ENCODE results near the gene KRT27.
"Not testable (repeated sequence)": the region's sequence is repeated elsewhere in the genome, so short reads cannot be mapped to it uniquely, and the experiment has no call there.

The KRT27 gene

DNA sequence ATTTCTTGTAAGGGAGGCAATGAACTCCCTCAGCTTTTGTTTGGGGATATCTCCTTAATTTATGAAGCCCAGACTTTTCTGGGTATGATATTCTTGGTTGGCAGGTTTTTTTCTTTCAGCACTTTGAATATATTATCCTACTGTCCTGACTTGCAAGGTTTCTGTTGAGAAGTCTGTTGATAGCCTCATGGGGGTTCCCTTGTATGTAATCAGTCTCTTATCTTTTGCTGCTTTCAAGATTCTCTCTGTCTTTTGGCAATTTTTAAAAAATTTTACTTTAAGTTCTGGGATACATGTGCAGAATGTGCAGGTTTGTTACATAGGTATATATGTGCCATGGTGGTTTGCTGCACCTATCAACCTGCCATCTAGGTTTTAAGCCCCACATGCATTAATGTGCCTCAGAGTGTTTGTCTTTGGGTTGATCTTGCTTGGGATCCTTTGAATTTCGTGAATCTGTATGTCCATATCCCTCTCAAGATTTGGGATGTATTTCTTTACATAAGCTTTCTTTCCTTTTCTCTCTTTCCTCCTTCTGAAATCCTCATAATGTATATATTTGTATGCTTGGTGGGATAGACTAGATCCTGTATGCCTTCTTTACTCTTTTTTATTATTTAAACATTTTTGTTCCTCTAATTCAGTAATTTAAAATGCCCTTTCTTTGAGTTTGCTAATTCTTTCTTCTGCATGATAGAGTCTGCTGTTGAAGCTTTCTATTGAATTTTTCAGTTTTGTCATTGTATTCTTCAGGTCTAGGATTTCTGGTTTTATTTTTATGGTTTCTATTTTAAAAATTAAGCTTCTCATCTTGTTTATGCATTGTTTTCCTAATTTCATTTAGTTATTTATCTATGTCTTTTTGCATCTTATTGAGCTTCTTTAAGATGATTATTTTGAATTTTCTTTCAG, 22.0 kb downstream of the KRT27 start:
- TF ChIP-seq, protein P1, sequence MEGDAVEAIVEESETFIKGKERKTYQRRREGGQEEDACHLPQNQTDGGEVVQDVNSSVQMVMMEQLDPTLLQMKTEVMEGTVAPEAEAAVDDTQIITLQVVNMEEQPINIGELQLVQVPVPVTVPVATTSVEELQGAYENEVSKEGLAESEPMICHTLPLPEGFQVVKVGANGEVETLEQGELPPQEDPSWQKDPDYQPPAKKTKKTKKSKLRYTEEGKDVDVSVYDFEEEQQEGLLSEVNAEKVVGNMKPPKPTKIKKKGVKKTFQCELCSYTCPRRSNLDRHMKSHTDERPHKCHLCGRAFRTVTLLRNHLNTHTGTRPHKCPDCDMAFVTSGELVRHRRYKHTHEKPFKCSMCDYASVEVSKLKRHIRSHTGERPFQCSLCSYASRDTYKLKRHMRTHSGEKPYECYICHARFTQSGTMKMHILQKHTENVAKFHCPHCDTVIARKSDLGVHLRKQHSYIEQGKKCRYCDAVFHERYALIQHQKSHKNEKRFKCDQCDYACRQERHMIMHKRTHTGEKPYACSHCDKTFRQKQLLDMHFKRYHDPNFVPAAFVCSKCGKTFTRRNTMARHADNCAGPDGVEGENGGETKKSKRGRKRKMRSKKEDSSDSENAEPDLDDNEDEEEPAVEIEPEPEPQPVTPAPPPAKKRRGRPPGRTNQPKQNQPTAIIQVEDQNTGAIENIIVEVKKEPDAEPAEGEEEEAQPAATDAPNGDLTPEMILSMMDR (conservative IDR thresholded peaks at IDR 0.05; ENCODE audit: low read depth, low read length): no peak
- no peak overlapping the region for H3K4me3 ChIP-seq (ENCODE audit: low read length)
- DNase-seq (ENCODE audit: low read depth): no peak

DNA sequence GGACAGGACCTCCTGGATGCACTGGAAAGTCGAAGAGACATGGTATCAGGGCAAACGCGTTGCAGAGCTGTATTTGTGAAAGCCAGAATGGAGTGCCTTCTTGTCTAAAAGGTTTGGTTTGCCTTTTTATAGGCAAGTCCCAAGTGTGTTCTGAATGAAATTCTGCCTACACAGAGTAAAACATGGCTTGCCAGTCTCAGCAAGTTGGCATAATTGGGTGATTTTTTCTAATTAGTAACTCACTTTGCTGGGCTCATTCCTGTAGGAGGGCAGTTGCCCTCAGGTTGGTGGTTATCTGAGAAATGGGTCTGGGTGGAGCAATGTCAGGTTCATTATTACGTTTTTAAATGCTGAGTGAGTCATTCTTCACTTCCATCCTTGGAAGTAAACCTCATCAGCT, 27.1 kb downstream of the KRT27 start, which contains the start of gene KRT25:
TSS of gene KRT25 (minus strand) at position 101 of the 400 bp plus-strand sequence. CDS start at position 41, 60 bp downstream.
- TF ChIP-seq, protein P1 (conservative IDR thresholded peaks at IDR 0.05; ENCODE audit: low read depth, low read length): no peak
- DNase-seq (ENCODE audit: low read depth): no peak

DNA sequence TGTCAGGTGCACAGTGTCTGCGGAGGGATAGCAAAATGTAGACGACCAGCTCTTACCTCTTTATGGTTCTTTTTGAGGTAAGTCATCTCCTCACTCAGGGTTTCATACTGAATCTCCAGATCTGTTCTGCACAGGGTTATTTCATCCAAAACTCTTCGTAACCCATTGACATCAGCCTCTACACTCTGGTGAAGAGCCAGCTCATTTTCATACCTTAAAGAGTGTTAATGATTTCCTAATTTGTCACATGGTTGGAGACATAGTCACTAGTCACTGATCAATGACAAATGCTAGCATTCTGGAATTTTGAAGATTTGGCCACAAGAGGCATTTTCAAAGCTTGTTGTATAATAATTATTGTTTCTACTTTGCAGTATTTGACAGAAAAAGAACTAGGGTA, 28.5 kb downstream of the KRT27 start:
- TF ChIP-seq, protein P1 (conservative IDR thresholded peaks at IDR 0.05; ENCODE audit: low read depth, low read length): no peak
- DNase-seq (ENCODE audit: low read depth): no peak

More for the DNA sequence above, 27.1 kb downstream of the KRT27 start, which contains the start of gene KRT25:
- no peak within 1 kb of the TSS for H3K4me3 ChIP-seq (ENCODE audit: low read length)

DNA sequence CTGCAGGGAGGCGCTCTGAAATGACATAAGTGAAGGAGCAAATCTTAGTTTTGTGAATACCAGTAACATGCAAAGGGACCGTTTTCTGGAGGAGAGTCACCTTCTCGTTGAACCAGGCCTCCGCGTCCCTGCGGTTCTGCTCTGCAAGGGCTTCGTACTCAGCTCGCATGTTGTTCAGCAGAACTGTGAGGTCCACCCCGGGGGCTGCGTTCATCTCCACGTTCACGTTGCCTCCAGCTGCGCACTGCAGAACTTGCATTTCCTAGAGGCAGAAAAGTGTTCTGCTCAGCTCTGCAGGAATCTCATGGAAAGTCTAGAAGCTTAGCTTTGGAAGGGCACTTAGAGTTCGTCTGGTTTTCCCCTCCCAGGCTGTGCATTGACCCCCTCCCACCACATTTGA, 31.3 kb downstream of the KRT27 start:
- TF ChIP-seq, protein P1 (conservative IDR thresholded peaks at IDR 0.05; ENCODE audit: low read depth, low read length): no peak
- DNase-seq (ENCODE audit: low read depth): no peak
- H3K4me3 ChIP-seq (ENCODE audit: low read length): no peak overlapping the region

More for the DNA sequence above, 28.5 kb downstream of the KRT27 start:
- no peak overlapping the region for H3K4me3 ChIP-seq (ENCODE audit: low read length)

DNA sequence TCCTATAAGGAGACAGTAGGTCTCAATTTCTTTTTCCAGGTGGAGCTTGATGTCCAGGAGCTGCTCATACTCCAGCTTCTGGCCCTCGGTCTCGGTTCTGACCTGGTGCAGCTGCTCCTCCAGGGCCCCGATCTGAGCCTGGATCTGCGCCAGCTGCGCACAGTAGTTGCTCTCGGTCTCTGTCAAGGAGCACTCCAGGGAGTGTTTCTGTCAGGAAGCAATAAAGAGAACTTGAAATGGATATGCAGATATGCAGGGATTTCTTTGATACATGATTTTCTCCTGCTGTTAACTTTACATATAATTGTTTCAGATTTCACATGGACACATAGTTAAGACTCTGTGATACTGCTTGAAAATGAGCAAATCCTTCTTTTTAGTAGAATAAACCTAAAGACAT, 32.0 kb downstream of the KRT27 start:
- no peak overlapping the region for H3K4me3 ChIP-seq (ENCODE audit: low read length)
- TF ChIP-seq, protein P1 (conservative IDR thresholded peaks at IDR 0.05; ENCODE audit: low read depth, low read length): no peak
- no peak for DNase-seq (ENCODE audit: low read depth)

DNA sequence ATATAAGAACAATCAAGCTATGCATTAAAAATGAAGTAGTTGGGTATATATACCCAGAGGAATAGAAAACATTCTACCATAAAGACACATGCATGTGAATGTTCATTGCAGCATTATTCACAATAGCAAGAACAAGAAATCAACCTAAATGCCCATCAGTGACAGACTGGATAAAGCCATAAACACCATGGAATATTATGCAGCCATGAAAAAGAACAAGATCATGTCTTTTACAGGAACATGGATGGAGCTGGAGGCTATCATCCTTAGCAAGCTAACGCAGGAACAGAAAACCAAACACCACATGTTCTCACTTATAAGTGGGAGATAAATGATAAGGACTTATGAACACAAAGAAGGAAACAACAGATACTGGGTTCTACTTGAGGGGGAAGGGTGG, 33.7 kb downstream of the KRT27 start:
- not testable (repeated sequence) for H3K4me3 ChIP-seq (ENCODE audit: low read length); DNase-seq (ENCODE audit: low read depth)

DNA sequence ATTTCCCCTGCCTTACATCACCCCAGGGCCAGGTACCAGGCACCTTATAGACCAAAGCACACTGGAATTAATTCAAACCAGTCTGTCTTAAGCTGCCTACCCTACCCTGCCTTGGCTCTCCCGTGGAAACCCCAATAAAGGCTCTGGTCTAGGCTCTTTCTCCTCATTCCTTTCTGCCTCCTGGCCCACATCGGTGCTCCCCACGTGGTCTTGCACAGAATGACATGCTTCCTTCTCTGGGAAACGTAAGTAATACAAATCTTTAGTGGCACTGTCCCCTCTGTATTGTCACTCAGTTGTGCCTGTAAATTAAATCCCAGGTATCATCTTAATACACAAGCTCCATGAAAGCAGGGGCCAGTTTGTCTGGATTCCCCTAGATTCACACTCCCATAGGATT, 43.8 kb downstream of the KRT27 start:
- TF ChIP-seq, protein P1 (conservative IDR thresholded peaks at IDR 0.05; ENCODE audit: low read depth, low read length): no peak
- no peak for DNase-seq (ENCODE audit: low read depth)
- no peak overlapping the region for H3K4me3 ChIP-seq (ENCODE audit: low read length)

Data from retinal pigment epithelial cell (primary cell).